ENCODE measurements around the gene DYNLL1. TPM values are rescaled to one million over a fixed set of nuclear protein-coding genes. Genes with fewer than 3 reads are reported as not detected.
A peak's percentile ranks its signal among the peaks of the same experiment; 100 is the strongest.

The DYNLL1 gene
- total and polyA plus RNA-seq, 2 of the 13 experiments (the other 11 are each of a cell fraction or from before 2014, with no cell fraction given), result 271 to 294 TPM

DNA sequence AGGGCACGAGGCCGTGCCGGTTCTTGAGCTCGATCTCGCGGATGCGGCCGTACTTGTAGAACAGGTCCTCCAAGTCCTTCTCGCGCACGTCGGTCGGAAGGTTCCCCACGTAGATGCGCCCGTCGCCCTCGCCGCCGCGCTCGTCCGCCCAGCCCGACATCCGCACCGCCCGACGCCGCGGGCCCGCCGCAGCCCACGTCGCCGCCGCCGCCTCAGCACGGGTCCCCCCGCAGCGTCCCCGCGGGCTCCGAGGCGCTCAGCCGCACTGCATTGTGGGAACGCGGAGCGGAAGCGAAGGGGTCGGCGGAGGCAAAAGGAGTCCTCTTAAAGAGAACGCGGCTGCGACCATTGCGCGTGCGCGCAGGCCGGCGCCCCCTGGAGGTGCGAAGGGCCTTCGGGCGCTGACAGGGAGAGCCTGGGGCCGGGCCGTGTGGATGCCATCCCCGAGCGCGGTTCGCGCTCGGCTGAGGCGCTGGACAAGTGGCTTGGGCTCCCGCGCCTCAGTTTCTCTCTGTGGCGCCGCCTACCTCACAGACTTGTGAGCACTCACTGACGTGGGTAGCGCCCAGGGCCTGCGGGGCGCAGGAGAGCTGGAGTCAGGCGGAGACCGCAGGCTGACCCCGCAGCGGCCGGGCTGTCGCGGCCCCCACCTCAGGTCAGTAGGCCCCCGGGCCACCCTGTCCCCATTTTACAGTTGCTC lies 26.3 kb upstream of the DYNLL1 start, which contains the start of gene SRSF9 (continued):
- 0 out of 2 replicates have a peak, but pooled peaks have one; percentile 74 for TF ChIP-seq ZNF20 (CRISPR knock-in tag; IDR thresholded peaks at IDR 0.05)
- TF ChIP-seq ZNF496 (CRISPR knock-in tag; IDR thresholded peaks at IDR 0.05; ENCODE audit: insufficient replicate concordance), result no peak
- TF ChIP-seq XBP1 (CRISPR knock-in tag; IDR thresholded peaks at IDR 0.05), result no peak
- peak; percentile 67; the same call in 1 of the 2 replicates for TF ChIP-seq DNMT3B (CRISPR knock-in tag; conservative IDR thresholded peaks at IDR 0.05)
- TF ChIP-seq KIAA2018 (CRISPR knock-in tag; IDR thresholded peaks at IDR 0.05; ENCODE audit: borderline replicate concordance), result no peak
- no peak for TF ChIP-seq ZBTB20 (CRISPR knock-in tag; IDR thresholded peaks at IDR 0.05; ENCODE audit: borderline replicate concordance, low read depth)
- TF ChIP-seq ZNF251 (CRISPR knock-in tag; IDR thresholded peaks at IDR 0.05), result no peak
- TF ChIP-seq, protein P1, sequence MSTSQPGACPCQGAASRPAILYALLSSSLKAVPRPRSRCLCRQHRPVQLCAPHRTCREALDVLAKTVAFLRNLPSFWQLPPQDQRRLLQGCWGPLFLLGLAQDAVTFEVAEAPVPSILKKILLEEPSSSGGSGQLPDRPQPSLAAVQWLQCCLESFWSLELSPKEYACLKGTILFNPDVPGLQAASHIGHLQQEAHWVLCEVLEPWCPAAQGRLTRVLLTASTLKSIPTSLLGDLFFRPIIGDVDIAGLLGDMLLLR (CRISPR knock-in tag; IDR thresholded peaks at IDR 0.05), result 0 out of 2 replicates have a peak, but pooled peaks have one; percentile 70
- no peak for TF ChIP-seq ZNF34 (CRISPR knock-in tag; IDR thresholded peaks at IDR 0.05; ENCODE audit: borderline replicate concordance)
- TF ChIP-seq ZNF274 (CRISPR knock-in tag; IDR thresholded peaks at IDR 0.05), result peak; percentile 78; the same call in 1 of the 2 replicates
- 0 out of 2 replicates have a peak, but pooled peaks have one; percentile 13 for TF ChIP-seq NFYB (CRISPR knock-in tag; IDR thresholded peaks at IDR 0.05)
- no peak for TF ChIP-seq ZNF564 (CRISPR knock-in tag; IDR thresholded peaks at IDR 0.05)
- no peak for TF ChIP-seq ZBTB8A (CRISPR knock-in tag; IDR thresholded peaks at IDR 0.05; ENCODE audit: borderline replicate concordance, low read depth)
- TF ChIP-seq NPAS2 (CRISPR knock-in tag; IDR thresholded peaks at IDR 0.05; ENCODE audit: borderline replicate concordance), result no peak
- TF ChIP-seq, protein P2, sequence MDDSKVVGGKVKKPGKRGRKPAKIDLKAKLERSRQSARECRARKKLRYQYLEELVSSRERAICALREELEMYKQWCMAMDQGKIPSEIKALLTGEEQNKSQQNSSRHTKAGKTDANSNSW (CRISPR knock-in tag; IDR thresholded peaks at IDR 0.05; ENCODE audit: borderline replicate concordance), result no peak; the same call in 1 of the 2 replicates
- no peak; the same call in 1 of the 2 replicates for TF ChIP-seq ZNF513 (CRISPR knock-in tag; conservative IDR thresholded peaks at IDR 0.05)
- TF ChIP-seq SP4 (CRISPR knock-in tag; IDR thresholded peaks at IDR 0.05), result no peak
- no peak for TF ChIP-seq SMARCE1 (IDR thresholded peaks at IDR 0.05; ENCODE audit: borderline replicate concordance)
- TF ChIP-seq THAP11 (CRISPR knock-in tag; IDR thresholded peaks at IDR 0.05), result peak; percentile 87
